Thyroid gland (tissue), 4 donors: ENCODE measurements around the gene CHN2. TPM values are rescaled to one million over a fixed set of nuclear protein-coding genes. Genes with fewer than 3 reads are reported as not detected.

Source experiments
- DNase-seq, 2 donors: peaks; one replicate each; pipeline ENCODE4 v3.0.0-alpha.2; 2019
- H3K27ac ChIP-seq, 3 donors: fragments of 200-600 bp; sonication (generic); 1 replicate in 2 of 3; 2 replicates in 1 of 3; pipeline ENCODE4 v1.5.1; 2016 to 2019; ENCODE audit warnings: mild to moderate bottlenecking in 1 of 3, moderate library complexity in 1 of 3
- H3K27me3 ChIP-seq: fragments of 200-600 bp; sonication (generic); one replicate; pipeline ENCODE4 v1.5.1; 2019
- H3K36me3 ChIP-seq, 2 donors: fragments of 200-600 bp; sonication (generic); one replicate each; pipeline ENCODE4 v1.5.1; 2016 to 2019
- H3K4me1 ChIP-seq, 2 donors: fragments of 200-600 bp; sonication (generic); one replicate each; pipeline ENCODE4 v1.5.1; 2017 to 2019
- H3K4me3 ChIP-seq, 3 donors: fragments of 200-600 bp; sonication (generic); replicated peaks in 1 of 3; 1 replicate in 2 of 3; 2 replicates in 1 of 3; pipeline ENCODE4 v1.5.1; 2016; ENCODE audit warnings: mild to moderate bottlenecking in 1 of 3
- H3K9me3 ChIP-seq: fragments of 200-600 bp; sonication (generic); one replicate; pipeline ENCODE4 v1.5.1; 2017
- POLR2A ChIP-seq, 2 donors: fragments of 450-650 bp; IDR thresholded peaks; one replicate each; pipeline ENCODE4 v1.6.1; 2017; ENCODE audit warnings: antibody characterized with exemption in 2 of 2, mild to moderate bottlenecking in 2 of 2, moderate library complexity in 1 of 2
- WGBS, 2 donors: methylation state at CpG; one replicate each; pipeline ENCODE4 v1.1.5; 2017; 5-methylcytosine and 5-hydroxymethylcytosine counted together
- intact Hi-C: fragments of 100-400 bp; cut with DNase I; formaldehyde crosslinking; loops from one replicate; pipeline ENCODE4 v1.15.1; 2023
- total RNA-seq, 4 donors: library from RNA; depleted of rRNA; stranded (reverse); fragments of >200 nt; gene quantifications; one replicate each; pipeline ENCODE4 v1.2.3, GENCODE V29; 2016
- TF ChIP-seq, protein P1 (sequence below), 6 experiments: fragments of 200-600 bp in 3 of 6; fragments of 450-650 bp in 3 of 6; sonication (generic) in 3 of 6; IDR thresholded peaks; one replicate each; pipeline ENCODE4 v1.5.1; 2016 to 2019; ENCODE audit warnings: antibody characterized with exemption in 6 of 6, mild to moderate bottlenecking in 2 of 6, inconsistent platforms in 1 of 6, moderate library complexity in 1 of 6

The CHN2 gene
- total RNA-seq, 4 donors from 2014 or later: 11.7 to 54.3 (median 41.4) TPM

DNA sequence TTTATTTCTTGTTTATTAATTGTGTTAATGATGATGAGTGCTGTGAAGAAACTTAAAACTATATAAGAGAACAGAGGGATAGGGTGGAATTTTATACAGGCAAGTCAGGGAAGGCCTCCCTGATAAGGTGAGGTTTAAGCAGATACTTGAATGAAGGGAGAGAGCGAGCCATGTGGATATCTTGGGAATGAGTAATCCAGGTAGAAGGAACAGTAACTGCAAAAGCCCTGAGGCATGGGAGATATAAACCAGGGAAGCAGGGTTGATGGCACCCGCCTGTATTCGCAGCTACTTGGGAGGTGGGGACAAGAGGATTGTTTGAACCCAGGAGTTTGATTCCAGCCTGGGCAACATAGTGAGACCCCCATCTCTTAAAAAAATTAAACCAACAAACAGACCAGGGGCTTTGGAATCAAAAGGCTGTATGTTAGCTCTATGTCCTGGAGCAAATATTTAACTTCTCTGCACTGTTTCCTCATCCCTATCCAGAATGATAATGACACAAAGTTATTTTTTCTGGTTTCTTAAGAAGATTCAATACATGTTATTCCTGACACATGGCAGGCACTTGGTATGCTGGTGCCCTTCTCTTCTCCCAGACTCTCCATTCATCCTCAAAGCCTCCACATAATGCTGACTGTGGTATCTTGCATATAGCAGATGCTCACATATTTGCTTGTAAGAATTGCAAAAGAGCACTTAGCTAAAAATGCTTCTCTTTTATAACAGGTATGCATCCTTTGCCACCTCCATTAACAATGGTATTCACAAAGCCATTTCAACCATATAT, 169.3 kb downstream of the CHN2 start:
- H3K9me3 ChIP-seq: no peaks in the 10 kb centered on the region
- H3K4me1 ChIP-seq: peaks cover 6 to 8% of the 10 kb centered on the region in 2 donors
- TF ChIP-seq POLR2A (IDR thresholded peaks at IDR 0.05): no peak
- TF ChIP-seq, protein P1, sequence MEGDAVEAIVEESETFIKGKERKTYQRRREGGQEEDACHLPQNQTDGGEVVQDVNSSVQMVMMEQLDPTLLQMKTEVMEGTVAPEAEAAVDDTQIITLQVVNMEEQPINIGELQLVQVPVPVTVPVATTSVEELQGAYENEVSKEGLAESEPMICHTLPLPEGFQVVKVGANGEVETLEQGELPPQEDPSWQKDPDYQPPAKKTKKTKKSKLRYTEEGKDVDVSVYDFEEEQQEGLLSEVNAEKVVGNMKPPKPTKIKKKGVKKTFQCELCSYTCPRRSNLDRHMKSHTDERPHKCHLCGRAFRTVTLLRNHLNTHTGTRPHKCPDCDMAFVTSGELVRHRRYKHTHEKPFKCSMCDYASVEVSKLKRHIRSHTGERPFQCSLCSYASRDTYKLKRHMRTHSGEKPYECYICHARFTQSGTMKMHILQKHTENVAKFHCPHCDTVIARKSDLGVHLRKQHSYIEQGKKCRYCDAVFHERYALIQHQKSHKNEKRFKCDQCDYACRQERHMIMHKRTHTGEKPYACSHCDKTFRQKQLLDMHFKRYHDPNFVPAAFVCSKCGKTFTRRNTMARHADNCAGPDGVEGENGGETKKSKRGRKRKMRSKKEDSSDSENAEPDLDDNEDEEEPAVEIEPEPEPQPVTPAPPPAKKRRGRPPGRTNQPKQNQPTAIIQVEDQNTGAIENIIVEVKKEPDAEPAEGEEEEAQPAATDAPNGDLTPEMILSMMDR (IDR thresholded peaks at IDR 0.05): no peak
- no peaks in the 10 kb centered on the region for H3K27me3 ChIP-seq
- H3K36me3 ChIP-seq: no peaks in the 10 kb centered on the region
- intact Hi-C loops: no loop called here
- no peak overlapping the region for H3K4me3 ChIP-seq
- H3K27ac ChIP-seq: no peak overlapping the region
- no peak for DNase-seq
- 96 to 99% methylated on average over 3 of the region's 3 CpGs for WGBS, 2 donors

GRCh38 chr7:29364661-29365060, 170.1 kb downstream of the CHN2 start:
- no peaks in the 10 kb centered on the region for H3K36me3 ChIP-seq
- H3K4me1 ChIP-seq: peaks cover 4 to 6% of the 10 kb centered on the region in 2 donors
- no peak for TF ChIP-seq POLR2A (IDR thresholded peaks at IDR 0.05)
- TF ChIP-seq, protein P1 (IDR thresholded peaks at IDR 0.05): no peak
- no peaks in the 10 kb centered on the region for H3K9me3 ChIP-seq
- WGBS, 2 donors: 80 to 96% methylated on average over 1 of the region's 1 CpG
- H3K27me3 ChIP-seq: no peaks in the 10 kb centered on the region
- intact Hi-C loops: no loop called here
- H3K27ac ChIP-seq: no peak overlapping the region
- no peak overlapping the region for H3K4me3 ChIP-seq
- no peak for DNase-seq

DNA sequence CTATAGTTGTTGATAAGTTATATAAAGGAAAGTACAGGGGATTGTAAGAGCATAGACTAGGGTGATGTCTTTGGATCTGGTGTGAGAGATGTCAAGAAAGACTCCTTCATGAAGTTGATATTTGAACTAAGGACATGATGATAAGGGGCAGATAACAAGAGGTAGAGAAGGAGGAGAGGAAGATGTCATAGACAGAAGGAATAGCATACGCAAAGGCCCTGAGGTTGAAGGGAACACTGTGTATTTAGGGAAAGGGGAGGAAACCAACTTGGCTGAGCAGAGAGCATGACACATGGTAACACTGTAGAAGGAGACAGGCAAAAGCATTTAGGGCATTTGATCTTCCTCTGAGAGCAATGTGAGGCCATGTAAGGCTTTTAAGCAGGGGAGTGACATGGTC, 170.8 kb downstream of the CHN2 start:
- WGBS, 2 donors: 91 to 100% methylated on average over 1 of the region's 1 CpG
- no peaks in the 10 kb centered on the region for H3K36me3 ChIP-seq
- no peak for TF ChIP-seq POLR2A (IDR thresholded peaks at IDR 0.05)
- TF ChIP-seq, protein P1 (IDR thresholded peaks at IDR 0.05): no peak
- no peak for DNase-seq
- no peak overlapping the region for H3K27ac ChIP-seq
- intact Hi-C loops: no loop called here
- no peaks in the 10 kb centered on the region for H3K4me1 ChIP-seq
- H3K4me3 ChIP-seq: no peak overlapping the region
- H3K9me3 ChIP-seq: no peaks in the 10 kb centered on the region
- no peaks in the 10 kb centered on the region for H3K27me3 ChIP-seq

DNA sequence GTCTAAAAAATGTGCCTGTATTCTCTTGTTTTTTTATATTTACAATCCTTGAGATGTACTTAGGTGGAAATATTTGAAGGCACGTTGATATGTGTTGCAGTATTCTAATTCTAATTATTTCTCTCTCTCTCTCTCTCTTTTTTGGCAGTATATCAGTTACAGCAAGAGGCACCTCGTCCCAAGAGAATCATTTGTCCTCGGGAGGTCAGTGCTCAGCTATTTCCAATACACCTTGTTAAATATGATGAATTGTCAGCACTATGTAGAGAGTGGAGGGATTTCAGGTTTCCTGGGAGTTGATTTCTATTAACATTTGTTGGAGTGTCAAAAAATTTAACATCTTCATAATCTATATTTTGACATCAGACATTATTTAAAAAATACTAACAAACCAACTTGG, 173.2 kb downstream of the CHN2 start:
- no peaks in the 10 kb centered on the region for H3K27me3 ChIP-seq
- H3K36me3 ChIP-seq: no peaks in the 10 kb centered on the region
- DNase-seq: no peak
- intact Hi-C loops: no loop called here
- H3K4me3 ChIP-seq: no peak overlapping the region
- H3K4me1 ChIP-seq: no peaks in the 10 kb centered on the region
- H3K9me3 ChIP-seq: no peaks in the 10 kb centered on the region
- no peak overlapping the region for H3K27ac ChIP-seq
- WGBS, 2 donors: 83 to 87% methylated on average over 3 of the region's 3 CpGs
- TF ChIP-seq POLR2A (IDR thresholded peaks at IDR 0.05): no peak
- TF ChIP-seq, protein P1 (IDR thresholded peaks at IDR 0.05): no peak

DNA sequence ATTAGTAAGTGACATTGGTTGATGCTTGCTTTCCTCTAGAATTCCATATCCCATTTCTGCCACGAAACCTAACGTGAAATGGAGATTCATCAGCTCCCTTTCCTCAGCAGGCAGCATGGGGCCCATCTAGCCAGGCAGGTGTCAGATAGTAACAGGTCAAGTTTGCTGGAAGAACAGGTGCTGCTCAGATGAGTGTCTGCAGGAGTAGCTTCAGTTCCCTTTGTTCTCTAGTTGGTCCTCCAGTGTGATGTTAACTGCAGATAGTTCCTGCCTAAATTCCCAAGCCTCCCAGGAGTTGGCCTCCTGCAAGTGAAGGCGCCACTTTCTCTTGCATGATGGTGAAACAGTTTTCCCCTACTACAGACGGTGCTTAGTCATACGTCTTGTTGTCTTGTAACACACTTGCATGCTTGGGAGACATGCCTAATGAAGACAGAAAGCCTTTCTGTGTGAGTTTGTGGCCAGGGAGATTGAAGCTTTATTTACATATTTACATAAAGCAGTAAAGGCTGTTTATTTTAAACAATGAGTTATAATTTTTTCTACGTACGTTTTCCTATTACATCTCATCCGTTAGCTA, 175.4 kb downstream of the CHN2 start:
- Histone ChIP-seq H3K4me1 (no peaks in the 10 kb centered on the region), H3K36me3 (no peaks in the 10 kb centered on the region), H3K27me3 (no peaks in the 10 kb centered on the region), H3K9me3 (no peaks in the 10 kb centered on the region), H3K27ac (no peak overlapping the region), H3K4me3 (no peak overlapping the region)
- no peak for DNase-seq
- TF ChIP-seq, protein P1 (IDR thresholded peaks at IDR 0.05): no peak
- no peak for TF ChIP-seq POLR2A (IDR thresholded peaks at IDR 0.05)
- intact Hi-C loops: no loop called here
- WGBS, 2 donors: 95 to 96% methylated on average over 8 of the region's 8 CpGs
